ENCODE results near the gene PDE4D. TPM values are rescaled to one million over a fixed set of nuclear protein-coding genes. Genes with fewer than 3 reads are reported as not detected.

PDE4D gene
- total and polyA plus RNA-seq, 4 donors = 12.8 to 167 (median 44.5) TPM

DNA sequence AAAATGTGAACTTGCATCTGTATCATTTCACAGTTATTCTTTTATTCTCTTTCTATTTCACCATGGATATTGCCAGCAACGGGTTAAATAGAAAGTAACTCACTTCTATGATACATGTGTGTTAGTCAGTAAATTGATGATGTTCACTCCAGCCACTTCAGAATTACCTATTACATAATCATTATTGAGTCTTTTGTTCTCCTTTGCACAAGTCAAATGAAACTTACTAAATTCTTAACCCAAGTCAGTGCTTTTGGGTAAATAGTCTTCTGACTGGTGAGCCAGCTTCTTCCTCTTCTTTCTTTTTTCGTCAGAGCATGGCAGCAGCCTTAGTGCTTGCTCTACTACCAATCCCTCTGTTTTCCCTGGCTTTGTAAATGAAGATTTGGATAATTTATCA, 966.3 kb downstream of the PDE4D start:
- Histone ChIP-seq H3K9me3 (ENCODE audit: control insufficient read depth in 4 of 4, insufficient read depth in 3 of 4, low read length in 3 of 4) (no peaks in the 10 kb centered on the region), H3K27me3 (ENCODE audit: control insufficient read depth in 3 of 3, insufficient read depth in 3 of 3, low read length in 2 of 3) (no peaks in the 10 kb centered on the region), H3K4me1 (ENCODE audit: control insufficient read depth in 5 of 5, insufficient read depth in 5 of 5, low read length in 5 of 5) (peaks cover 0 to 9% (median 0%) of the 10 kb centered on the region in 5 donors), H3K27ac (ENCODE audit: low read depth in 1 of 2, low read length in 1 of 2) (no peak overlapping the region), H3K9ac (ENCODE audit: insufficient read depth in 1 of 2, low read length in 2 of 2) (no peak overlapping the region), H3K36me3 (ENCODE audit: control insufficient read depth in 4 of 4, insufficient read depth in 4 of 4, low read length in 4 of 4) (no peaks in the 10 kb centered on the region), H3K4me3 (no peak overlapping the region)
- TF ChIP-seq CTCF (IDR thresholded peaks at IDR 0.05; ENCODE audit: control extremely low read depth, extremely low read depth) = no peak
- WGBS, 2 donors = 61 to 76% methylated on average over 2 of the region's 2 CpGs
- DNase-seq (no peak), ATAC-seq (ENCODE audit: insufficient read depth, low FRiP score) (no peak)

DNA sequence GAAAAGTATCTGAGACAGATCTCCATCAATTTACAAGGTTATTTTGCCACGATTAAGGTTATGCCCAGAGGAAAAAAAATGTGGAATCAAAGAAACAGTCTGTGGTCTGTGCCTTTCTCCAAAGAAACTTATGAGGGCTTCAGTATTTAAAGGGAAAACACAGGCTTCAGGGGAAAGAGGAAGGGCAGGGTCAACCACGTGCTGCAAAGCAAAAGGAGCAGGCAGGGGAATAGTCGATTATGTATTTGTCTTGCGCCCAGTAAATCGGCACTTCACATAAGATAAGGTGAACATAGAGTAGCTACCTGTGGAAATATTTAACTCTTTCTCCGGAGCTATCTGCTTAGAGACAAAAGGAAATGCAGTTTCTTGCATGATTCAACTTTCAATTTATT, 967.0 kb downstream of the PDE4D start:
- ATAC-seq (ENCODE audit: insufficient read depth, low FRiP score) (no peak), DNase-seq (peak in 1 of 3 donors; percentile 17)
- Histone ChIP-seq H3K27ac (ENCODE audit: low read depth in 1 of 2, low read length in 1 of 2) (no peak overlapping the region), H3K9ac (ENCODE audit: insufficient read depth in 1 of 2, low read length in 2 of 2) (no peak overlapping the region), H3K27me3 (ENCODE audit: control insufficient read depth in 3 of 3, insufficient read depth in 3 of 3, low read length in 2 of 3) (no peaks in the 10 kb centered on the region), H3K4me3 (no peak overlapping the region), H3K9me3 (ENCODE audit: control insufficient read depth in 4 of 4, insufficient read depth in 3 of 4, low read length in 3 of 4) (no peaks in the 10 kb centered on the region), H3K4me1 (ENCODE audit: control insufficient read depth in 5 of 5, insufficient read depth in 5 of 5, low read length in 5 of 5) (peaks cover 0 to 9% (median 0%) of the 10 kb centered on the region in 5 donors), H3K36me3 (ENCODE audit: control insufficient read depth in 4 of 4, insufficient read depth in 4 of 4, low read length in 4 of 4) (no peaks in the 10 kb centered on the region)
- TF ChIP-seq CTCF (IDR thresholded peaks at IDR 0.05; ENCODE audit: control extremely low read depth, extremely low read depth) = no peak
- whole genome bisulfite sequencing, 2 donors = 24 to 38% methylated on average over 6 of the region's 6 CpGs

- no peak for TF ChIP-seq CTCF (IDR thresholded peaks at IDR 0.05; ENCODE audit: control extremely low read depth, extremely low read depth)
- no peaks in the 10 kb centered on the region for H3K36me3 ChIP-seq (ENCODE audit: control insufficient read depth in 4 of 4, insufficient read depth in 4 of 4, low read length in 4 of 4)
- peak in 1 of 3 donors; percentile 15 for DNase-seq
- H3K9me3 ChIP-seq (ENCODE audit: control insufficient read depth in 4 of 4, insufficient read depth in 3 of 4, low read length in 3 of 4) = no peaks in the 10 kb centered on the region
- H3K27me3 ChIP-seq (ENCODE audit: control insufficient read depth in 3 of 3, insufficient read depth in 3 of 3, low read length in 2 of 3) = no peaks in the 10 kb centered on the region
- H3K4me1 ChIP-seq (ENCODE audit: control insufficient read depth in 5 of 5, insufficient read depth in 5 of 5, low read length in 5 of 5) = peaks cover 0 to 9% (median 0%) of the 10 kb centered on the region in 5 donors
- no peak overlapping the region for H3K4me3 ChIP-seq
- ATAC-seq (ENCODE audit: insufficient read depth, low FRiP score) = no peak
- no peak overlapping the region for H3K27ac ChIP-seq (ENCODE audit: low read depth in 1 of 2, low read length in 1 of 2)
- H3K9ac ChIP-seq (ENCODE audit: insufficient read depth in 1 of 2, low read length in 2 of 2) = no peak overlapping the region
- 53 to 60% methylated on average over 5 of the region's 5 CpGs for WGBS, 2 donors
Observed at GRCh38 chr5:58925627-58926540, 967.6 kb downstream of the PDE4D start.

Data from lung (tissue), 12 donors.